ENCODE data around the gene SSC5D. TPM values are rescaled to one million over a fixed set of nuclear protein-coding genes. Genes with fewer than 3 reads are reported as not detected.

The SSC5D gene
- total and polyA plus RNA-seq, 2 experiments from 2014 or later: 10.0 to 12.6 TPM

GRCh38 chr19:55500368-55500952 lies 12.2 kb downstream of the SSC5D start:
- no peaks in the 10 kb centered on the region for H3K36me3 ChIP-seq (ENCODE audit: low read depth)
- H3K4me2 ChIP-seq (ENCODE audit: unreplicated experiment): no peak overlapping the region
- no peaks in the 10 kb centered on the region for H4K20me1 ChIP-seq (ENCODE audit: insufficient read depth)
- no peak for DNase-seq
- no peak overlapping the region for H3K9ac ChIP-seq
- H3K79me2 ChIP-seq (ENCODE audit: insufficient read depth): no peaks in the 10 kb centered on the region
- TF ChIP-seq EZH2phosphoT487 (IDR thresholded peaks at IDR 0.05; ENCODE audit: insufficient read depth, low read depth) (no peak), EZH2 (IDR thresholded peaks at IDR 0.05; ENCODE audit: insufficient read depth, poor library complexity, severe bottlenecking) (no peak)
- in situ Hi-C loops (cut with MboI): no loop called here
- H2AFZ ChIP-seq: no peak overlapping the region
- no peak overlapping the region for H3K27ac ChIP-seq
- 0 out of 2 replicates have a peak, but pooled peaks cover 6% of the 10 kb centered on the region for H3F3A ChIP-seq (ENCODE audit: insufficient read depth)
- WGBS, 2 experiments (ENCODE audit: low coverage in 1 of 2, low lambda C conversion rate in 2 of 2, missing lambda C conversion rate in 2 of 2): 82 to 83% methylated on average over 23 to 26 of the region's 26 CpGs
- no peaks in the 10 kb centered on the region for H3K9me2 ChIP-seq (ENCODE audit: insufficient read depth)
- H3K9me3 ChIP-seq (ENCODE audit: low read depth): no peaks in the 10 kb centered on the region
- no peak overlapping the region for H3K4me3 ChIP-seq
- no peaks in the 10 kb centered on the region for H3K4me1 ChIP-seq (ENCODE audit: insufficient read depth)
- H3K27me3 ChIP-seq (replicated peaks; ENCODE audit: insufficient read depth): no peaks in the 10 kb centered on the region

GRCh38 chr19:55502197-55502952 lies 14.1 kb downstream of the SSC5D start:
- in situ Hi-C loops (cut with MboI): no loop called here
- no peaks in the 10 kb centered on the region for H3K9me3 ChIP-seq (ENCODE audit: low read depth)

GRCh38 chr19:55503157-55503501 lies 14.9 kb downstream of the SSC5D start:
- Histone ChIP-seq H3K9ac (no peak overlapping the region), H3K9me2 (ENCODE audit: insufficient read depth) (no peaks in the 10 kb centered on the region), H3K79me2 (ENCODE audit: insufficient read depth) (no peaks in the 10 kb centered on the region), H3K4me2 (ENCODE audit: unreplicated experiment) (no peak overlapping the region), H3K9me3 (ENCODE audit: low read depth) (no peaks in the 10 kb centered on the region), H3K4me3 (no peak overlapping the region), H3K27ac (no peak overlapping the region), H4K20me1 (ENCODE audit: insufficient read depth) (no peaks in the 10 kb centered on the region), H2AFZ (peak overlapping the region; percentile 86), H3K4me1 (ENCODE audit: insufficient read depth) (no peaks in the 10 kb centered on the region), H3K27me3 (replicated peaks; ENCODE audit: insufficient read depth) (no peaks in the 10 kb centered on the region), H3F3A (ENCODE audit: insufficient read depth) (0 out of 2 replicates have a peak, but pooled peaks cover 6% of the 10 kb centered on the region), H3K36me3 (ENCODE audit: low read depth) (no peaks in the 10 kb centered on the region)
- DNase-seq: no peak
- TF ChIP-seq EZH2 (IDR thresholded peaks at IDR 0.05; ENCODE audit: insufficient read depth, poor library complexity, severe bottlenecking): no peak
- TF ChIP-seq EZH2phosphoT487 (IDR thresholded peaks at IDR 0.05; ENCODE audit: insufficient read depth, low read depth): no peak
- in situ Hi-C loops (cut with MboI): no loop called here
- 88 to 93% methylated on average over 15 to 17 of the region's 17 CpGs for WGBS, 2 experiments (ENCODE audit: low coverage in 1 of 2, low lambda C conversion rate in 2 of 2, missing lambda C conversion rate in 2 of 2)

More at GRCh38 chr19:55502197-55502952, 14.1 kb downstream of the SSC5D start:
- Histone ChIP-seq H3K4me3 (no peak overlapping the region), H3K27me3 (replicated peaks; ENCODE audit: insufficient read depth) (no peaks in the 10 kb centered on the region), H3K9me2 (ENCODE audit: insufficient read depth) (no peaks in the 10 kb centered on the region), H3K36me3 (ENCODE audit: low read depth) (no peaks in the 10 kb centered on the region), H3F3A (ENCODE audit: insufficient read depth) (0 out of 2 replicates have a peak, but pooled peaks cover 6% of the 10 kb centered on the region), H3K4me1 (ENCODE audit: insufficient read depth) (no peaks in the 10 kb centered on the region), H3K79me2 (ENCODE audit: insufficient read depth) (no peaks in the 10 kb centered on the region), H3K9ac (no peak overlapping the region), H3K27ac (no peak overlapping the region), H2AFZ (no peak overlapping the region), H3K4me2 (ENCODE audit: unreplicated experiment) (no peak overlapping the region), H4K20me1 (ENCODE audit: insufficient read depth) (no peaks in the 10 kb centered on the region)
- DNase-seq: no peak
- WGBS, 2 experiments (ENCODE audit: low coverage in 1 of 2, low lambda C conversion rate in 2 of 2, missing lambda C conversion rate in 2 of 2): 89 to 92% methylated on average over 9 of the region's 9 CpGs
- no peak for TF ChIP-seq EZH2 (IDR thresholded peaks at IDR 0.05; ENCODE audit: insufficient read depth, poor library complexity, severe bottlenecking)
- TF ChIP-seq EZH2phosphoT487 (IDR thresholded peaks at IDR 0.05; ENCODE audit: insufficient read depth, low read depth): no peak

GRCh38 chr19:55503502-55504251 lies 15.4 kb downstream of the SSC5D start:
- H3K9ac ChIP-seq: peak overlapping the region; percentile 49; the same call in 1 of the 2 replicates

More at GRCh38 chr19:55503502-55504251, 15.4 kb downstream of the SSC5D start:
- WGBS, 2 experiments (ENCODE audit: low coverage in 1 of 2, low lambda C conversion rate in 2 of 2, missing lambda C conversion rate in 2 of 2): 16 to 21% methylated on average over 56 to 63 of the region's 64 CpGs
- Histone ChIP-seq H3K27me3 (replicated peaks; ENCODE audit: insufficient read depth) (no peaks in the 10 kb centered on the region), H3F3A (ENCODE audit: insufficient read depth) (0 out of 2 replicates have a peak, but pooled peaks cover 6% of the 10 kb centered on the region), H3K9me2 (ENCODE audit: insufficient read depth) (no peaks in the 10 kb centered on the region), H3K36me3 (ENCODE audit: low read depth) (no peaks in the 10 kb centered on the region), H3K9me3 (ENCODE audit: low read depth) (no peaks in the 10 kb centered on the region), H3K4me3 (peak overlapping the region; percentile 76), H3K4me2 (ENCODE audit: unreplicated experiment) (peak overlapping the region; percentile 84), H4K20me1 (ENCODE audit: insufficient read depth) (no peaks in the 10 kb centered on the region), H3K4me1 (ENCODE audit: insufficient read depth) (no peaks in the 10 kb centered on the region), H3K27ac (no peak overlapping the region), H2AFZ (peak overlapping the region; percentile 86), H3K79me2 (ENCODE audit: insufficient read depth) (no peaks in the 10 kb centered on the region)
- in situ Hi-C loops (cut with MboI): no loop called here
- DNase-seq: peak; percentile 93
- TF ChIP-seq EZH2phosphoT487 (IDR thresholded peaks at IDR 0.05; ENCODE audit: insufficient read depth, low read depth) (no peak), EZH2 (IDR thresholded peaks at IDR 0.05; ENCODE audit: insufficient read depth, poor library complexity, severe bottlenecking) (no peak)

All from GM23248 (cell line).